Stomach smooth muscle (tissue), 2 donors: ENCODE measurements around the gene LRRC30.

ENCODE experiments used
- H3K27ac ChIP-seq: one replicate; pipeline ENCODE4 v1.7.0; 2013; ENCODE audit warnings: mild to moderate bottlenecking, low read length, inconsistent platforms
- H3K27me3 ChIP-seq, 2 donors: one replicate each; pipeline ENCODE4 v1.7.0; 2013; ENCODE audit warnings: low read length in 2 of 2; ENCODE audit not compliant: insufficient read depth in 2 of 2, control insufficient read depth in 1 of 2
- H3K36me3 ChIP-seq, 2 donors: one replicate each; pipeline ENCODE4 v1.7.0; 2013; ENCODE audit warnings: low read length in 2 of 2; ENCODE audit not compliant: control insufficient read depth in 2 of 2, insufficient read depth in 2 of 2
- H3K4me1 ChIP-seq: one replicate; pipeline ENCODE4 v1.7.0; 2013; ENCODE audit warnings: low read length; ENCODE audit not compliant: control insufficient read depth, insufficient read depth
- H3K4me3 ChIP-seq, 2 donors: one replicate each; pipeline ENCODE4 v1.7.0; 2013; ENCODE audit warnings: low read length in 2 of 2
- H3K9ac ChIP-seq, 2 donors: one replicate each; pipeline ENCODE4 v1.7.0; 2013; ENCODE audit warnings: low read length in 2 of 2, mild to moderate bottlenecking in 1 of 2
- H3K9me3 ChIP-seq, 2 donors: one replicate each; pipeline ENCODE4 v1.7.0; 2013; ENCODE audit warnings: low read length in 2 of 2; ENCODE audit not compliant: control insufficient read depth in 2 of 2
- donor health status: healthy.
- donor health status: Pancreatic carcinoma.

The LRRC30 gene

GRCh38 chr18:7269942-7270341 lies 39.1 kb downstream of the LRRC30 start:
- H3K9ac ChIP-seq = no peak overlapping the region
- H3K27ac ChIP-seq = no peak overlapping the region
- peaks cover 11% of the 10 kb centered on the region for H3K4me1 ChIP-seq
- H3K4me3 ChIP-seq = no peak overlapping the region
- H3K27me3 ChIP-seq = no peaks in the 10 kb centered on the region
- H3K36me3 ChIP-seq = no peaks in the 10 kb centered on the region
- H3K9me3 ChIP-seq = no peaks in the 10 kb centered on the region

DNA sequence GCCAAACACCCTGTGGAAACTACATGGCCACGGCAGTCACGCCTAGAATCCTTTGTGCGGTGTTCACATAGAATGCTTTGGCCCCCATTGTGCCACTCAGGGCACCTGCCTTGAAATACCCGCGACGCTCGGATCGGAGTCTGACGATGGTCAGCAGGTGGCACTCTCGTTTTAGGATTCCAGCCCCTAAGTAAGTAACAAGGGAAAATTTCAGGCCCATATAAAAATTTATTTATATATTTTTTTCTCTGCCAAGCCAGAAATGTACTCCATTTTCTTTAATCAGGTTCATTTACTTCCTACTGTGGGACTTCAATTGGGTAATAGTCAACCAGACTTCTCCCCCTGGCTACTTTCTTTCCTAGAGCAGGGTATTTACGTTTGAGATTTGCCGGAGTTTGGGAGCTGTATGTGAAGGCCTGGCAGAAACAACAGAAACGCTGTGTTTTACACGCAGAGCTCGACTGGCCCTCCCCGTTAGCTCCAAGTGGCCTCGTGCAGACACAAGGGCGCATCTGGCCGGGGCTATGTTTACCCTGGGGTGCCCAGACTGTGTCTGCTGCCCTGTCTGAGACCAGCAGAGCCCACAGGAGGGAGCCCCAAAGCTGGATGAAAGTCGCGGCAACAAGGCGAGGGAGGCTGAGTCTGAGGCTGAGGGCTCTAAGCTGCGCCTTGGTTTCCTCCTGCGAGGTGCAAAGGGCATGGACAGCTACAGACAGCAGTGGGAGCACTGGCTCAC lies 41.6 kb downstream of the LRRC30 start:
- peak overlapping the region; percentile 59 to 70 for H3K4me3 ChIP-seq
- H3K9ac ChIP-seq = peak overlapping the region; percentile 47 to 64

GRCh38 chr18:7273301-7273921 lies 42.5 kb downstream of the LRRC30 start:
- Histone ChIP-seq H3K27me3 (no peaks in the 10 kb centered on the region), H3K9ac (no peak overlapping the region), H3K36me3 (no peaks in the 10 kb centered on the region), H3K9me3 (no peaks in the 10 kb centered on the region), H3K4me3 (no peak overlapping the region), H3K4me1 (peaks cover 11% of the 10 kb centered on the region), H3K27ac (peak overlapping the region; percentile 85)

More for the DNA sequence above, 41.6 kb downstream of the LRRC30 start:
- no peaks in the 10 kb centered on the region for H3K9me3 ChIP-seq
- no peaks in the 10 kb centered on the region for H3K36me3 ChIP-seq
- no peaks in the 10 kb centered on the region for H3K27me3 ChIP-seq
- peaks cover 11% of the 10 kb centered on the region for H3K4me1 ChIP-seq
- peak overlapping the region; percentile 85 for H3K27ac ChIP-seq

DNA sequence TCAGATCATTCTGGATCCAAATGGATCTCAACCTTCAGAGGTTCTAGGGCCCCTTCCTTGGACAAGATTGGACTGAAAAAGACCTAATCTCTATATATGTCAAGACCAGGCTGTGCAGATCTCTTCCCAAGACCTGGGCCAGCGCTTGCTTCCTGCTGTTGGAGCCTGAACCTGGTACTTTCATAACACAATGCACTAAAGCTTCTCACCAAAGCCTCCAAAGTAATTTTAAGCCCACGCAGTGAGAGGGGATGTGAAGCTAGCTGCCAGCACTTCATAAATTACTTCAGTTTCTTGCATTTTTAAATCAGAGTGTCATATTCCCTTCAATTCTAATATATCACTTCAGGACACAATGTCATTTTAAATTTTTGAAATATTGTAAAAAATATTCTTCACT lies 50.7 kb downstream of the LRRC30 start:
- no peaks in the 10 kb centered on the region for H3K36me3 ChIP-seq
- H3K27ac ChIP-seq = no peak overlapping the region
- H3K9me3 ChIP-seq = no peaks in the 10 kb centered on the region
- no peaks in the 10 kb centered on the region for H3K27me3 ChIP-seq
- H3K4me1 ChIP-seq = no peaks in the 10 kb centered on the region
- no peak overlapping the region for H3K4me3 ChIP-seq
- no peak overlapping the region for H3K9ac ChIP-seq
